Endothelial cell of umbilical vein (primary cell): ENCODE data around the gene DPH6. TPM values are rescaled to one million over a fixed set of nuclear protein-coding genes. Genes with fewer than 3 reads are reported as not detected.

ENCODE experiments used
- BruUV-seq: library from RNA; stranded (reverse); fragments of 400-500 nt; replicated peaks from 2 replicates; lab custom pipeline; 2021; lab: Mats Ljungman, UMichigan
- CTCF ChIA-PET: fragments of 300-600, 350-600 bp; sonication (Branson Sonifier 250); formaldehyde crosslinking; loops from one replicate; lab custom pipeline; 2021; ENCODE audit warnings: antibody characterized with exemption, inconsistent platforms; lab: Charles Lee
- POLR2A ChIA-PET: fragments of 300-600, 350-600 bp; sonication (Branson Sonifier 250); formaldehyde crosslinking; loops from one replicate; lab custom pipeline; 2021; ENCODE audit warnings: antibody characterized with exemption, inconsistent platforms; lab: Charles Lee
- DNase-seq: peaks from one replicate; pipeline ENCODE4 v3.0.0-alpha.2; 2011; ENCODE audit warnings: low read depth, low spot score
- FAIRE-seq: peaks from 2 replicates; lab custom pipeline; 2011; peaks lifted over from hg19 to GRCh38; lab: Jason Lieb, UNC
- H2AFZ ChIP-seq: 2 replicates; pipeline ENCODE4 v1.6.0; 2012; ENCODE audit warnings: low read depth, low read length, control low read depth, inconsistent platforms
- H3K27ac ChIP-seq: 2 replicates; pipeline ENCODE4 v1.5.1; 2011; ENCODE audit warnings: low read depth, mild to moderate bottlenecking, control low read depth, low read length, moderate library complexity; ENCODE audit not compliant: insufficient read depth
- H3K27me3 ChIP-seq, 2 experiments: 2 replicates each; pipeline versions ENCODE4 v1.6.0 to v1.6.1; 2011; ENCODE audit warnings: low read length in 2 of 2, mixed read lengths in 1 of 2; ENCODE audit not compliant: control insufficient read depth in 2 of 2, insufficient read depth in 2 of 2
- H3K36me3 ChIP-seq, 2 experiments: 2 replicates in 1 of 2; 3 replicates in 1 of 2; pipeline ENCODE4 v1.5.1; 2011; ENCODE audit warnings: low read length in 2 of 2, mild to moderate bottlenecking in 1 of 2, moderate library complexity in 1 of 2; ENCODE audit not compliant: control insufficient read depth in 2 of 2, insufficient read depth in 2 of 2; ENCODE audit errors: extremely low read depth in 1 of 2
- H3K4me1 ChIP-seq: 3 replicates; pipeline ENCODE4 v1.5.1; 2011; ENCODE audit warnings: mild to moderate bottlenecking, low read length; ENCODE audit not compliant: control insufficient read depth, insufficient read depth; ENCODE audit errors: extremely low read depth
- H3K4me2 ChIP-seq: 2 replicates; pipeline ENCODE4 v1.6.1; 2011; ENCODE audit warnings: low read length, control low read depth, mixed read lengths; ENCODE audit not compliant: insufficient read depth
- H3K4me3 ChIP-seq, 3 experiments: fragments of 200-600 bp in 1 of 3; sonication (generic), shearing (Covaris generic) in 1 of 3; replicated peaks in 1 of 3; 2 replicates each; pipeline ENCODE4 v1.5.1; 2011 to 2016; ENCODE audit warnings: control low read depth in 3 of 3, low read length in 3 of 3, mild to moderate bottlenecking in 2 of 3, inconsistent platforms in 1 of 3, low read depth in 1 of 3, moderate library complexity in 1 of 3; ENCODE audit not compliant: insufficient read depth in 1 of 3
- H3K79me2 ChIP-seq: 2 replicates; pipeline ENCODE4 v1.6.0; 2012; ENCODE audit warnings: low read length, inconsistent platforms; ENCODE audit not compliant: control insufficient read depth, insufficient read depth
- H3K9ac ChIP-seq: replicated peaks from 2 replicates; pipeline ENCODE3; 2011; ENCODE audit warnings: low read length, control low read depth; ENCODE audit not compliant: insufficient read depth; ENCODE audit errors: extremely low read depth
- H3K9me1 ChIP-seq: replicated peaks from 3 replicates; pipeline ENCODE4 v1.6.0; 2011; ENCODE audit warnings: mild to moderate bottlenecking, low read length; ENCODE audit not compliant: control insufficient read depth, insufficient read depth; ENCODE audit errors: extremely low read depth
- H3K9me3 ChIP-seq: replicated peaks from 2 replicates; pipeline ENCODE4 v1.5.1; 2012; ENCODE audit warnings: low read length, inconsistent platforms; ENCODE audit not compliant: control insufficient read depth, insufficient read depth
- H4K20me1 ChIP-seq: replicated peaks from 2 replicates; pipeline ENCODE3; 2011; ENCODE audit warnings: mild to moderate bottlenecking, low read length; ENCODE audit not compliant: control insufficient read depth, insufficient read depth; ENCODE audit errors: extremely low read depth
- CTCF ChIP-seq, 2 donors: IDR thresholded peaks; 1 replicate in 1 of 2; 2 replicates in 1 of 2; pipeline ENCODE4 v1.5.1; 2011; ENCODE audit warnings: low read length in 2 of 2, mild to moderate bottlenecking in 2 of 2, moderate library complexity in 2 of 2, control low read depth in 1 of 2, inconsistent platforms in 1 of 2, low read depth in 1 of 2; ENCODE audit not compliant: insufficient read depth in 1 of 2; ENCODE audit errors: extremely low read depth in 1 of 2
- EZH2 ChIP-seq: IDR thresholded peaks from 2 replicates; pipeline ENCODE4 v1.6.1; 2012; ENCODE audit warnings: borderline replicate concordance, low read depth, mild to moderate bottlenecking, moderate library complexity, low read length, inconsistent platforms; ENCODE audit not compliant: severe bottlenecking
- FOS ChIP-seq: IDR thresholded peaks from 2 replicates; pipeline ENCODE4 v1.6.1; 2011; ENCODE audit warnings: mild to moderate bottlenecking, low read length, moderate library complexity, borderline replicate concordance; ENCODE audit not compliant: insufficient read depth
- GATA2 ChIP-seq: IDR thresholded peaks from 2 replicates; pipeline ENCODE4 v1.7.0; 2011; ENCODE audit warnings: low read depth, mild to moderate bottlenecking, moderate library complexity, mixed read lengths, low read length; ENCODE audit not compliant: insufficient read length, insufficient read depth
- JUN ChIP-seq: IDR thresholded peaks from 2 replicates; pipeline ENCODE4 v1.6.1; 2011; ENCODE audit warnings: borderline replicate concordance, low read depth; ENCODE audit not compliant: insufficient read length, insufficient read depth
- MYC ChIP-seq: IDR thresholded peaks from one replicate; pipeline ENCODE4 v1.6.1; 2011; ENCODE audit warnings: mild to moderate bottlenecking, low read depth, low read length
- POLR2A ChIP-seq: IDR thresholded peaks from 2 replicates; pipeline ENCODE4 v1.6.1; 2012; ENCODE audit warnings: low read depth, mild to moderate bottlenecking, control low read depth, low read length
- POLR2AphosphoS5 ChIP-seq: IDR thresholded peaks from 2 replicates; pipeline ENCODE4 v1.6.1; 2012; ENCODE audit warnings: low read depth, mild to moderate bottlenecking, control low read depth, low read length, moderate library complexity; ENCODE audit not compliant: insufficient read depth
- dilution Hi-C: fragments of 300-500 bp; cut with MboI; formaldehyde crosslinking; loops from one replicate; pipeline ENCODE4 v1.15.0; 2019; ENCODE audit warnings: low sequenced_read_pairs; ENCODE audit not compliant: extremely low pct_ligation_motif_present
- intact Hi-C: fragments of 100-400 bp; cut with micrococcal nuclease; formaldehyde crosslinking; loops from one replicate; pipeline ENCODE4 v1.10.0; 2022
- polyA plus RNA-seq, 4 experiments: library from polyadenylated mRNA; depleted of rRNA in 3 of 4; stranded (reverse) in 3 of 4; unstranded in 1 of 4; fragments of >200 nt; gene quantifications; 2 replicates each; pipeline versions ENCODE4 v1.2.1 to v1.2.3, GENCODE V29; 2011 to 2012; ENCODE audit warnings: missing spikeins in 1 of 4
- total RNA-seq: library from RNA; stranded (reverse); gene quantifications from 2 replicates; pipeline ENCODE4 v1.2.3, GENCODE V29; 2021
- TF ChIP-seq, protein P1 (sequence below): IDR thresholded peaks from 2 replicates; pipeline ENCODE4 v1.6.1; 2011; ENCODE audit not compliant: insufficient read depth, insufficient read length

DPH6 gene
- total and polyA plus RNA-seq, 2 donors (not counting 3 experiments of a cell fraction or from before 2014, with no cell fraction given): 4.6 to 10.1 TPM

DNA sequence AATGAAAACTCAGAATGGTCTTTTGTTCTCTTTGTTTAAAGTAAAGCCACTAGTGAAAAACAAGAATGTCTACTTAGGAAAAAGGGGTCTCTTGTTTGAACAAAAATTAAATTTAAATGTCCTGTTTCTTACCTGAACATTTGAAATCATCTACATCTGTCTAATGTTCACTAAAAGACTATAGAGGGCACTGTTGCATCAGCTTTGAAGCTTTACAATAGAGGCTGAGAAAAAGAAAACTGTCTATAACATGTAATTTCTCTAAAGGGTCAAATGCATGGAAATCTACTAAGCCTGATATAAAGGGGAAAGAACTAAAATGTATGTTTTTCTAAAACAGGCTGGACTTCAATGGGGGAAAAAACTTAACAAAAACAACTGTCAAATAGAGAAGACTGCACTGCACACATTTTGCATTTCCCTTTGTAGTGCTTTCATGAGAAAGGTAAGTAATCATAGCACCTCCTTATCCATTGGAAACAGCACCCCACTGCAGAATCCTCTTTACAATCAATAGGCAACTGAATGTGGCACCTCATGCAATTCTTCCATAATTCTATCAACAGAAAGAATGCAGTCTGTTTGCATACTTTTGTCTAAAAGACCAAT is 26.3 kb downstream of the DPH6 start:
- Histone ChIP-seq H3K9me3 (no peaks in the 10 kb centered on the region), H3K4me2 (no peak overlapping the region), H3K9me1 (no peaks in the 10 kb centered on the region), H4K20me1 (no peaks in the 10 kb centered on the region), H2AFZ (no peak overlapping the region), H3K4me1 (peaks cover 18% of the 10 kb centered on the region), H3K36me3 (no peaks in the 10 kb centered on the region), H3K27me3 (no peaks in the 10 kb centered on the region), H3K79me2 (no peaks in the 10 kb centered on the region), H3K9ac (no peak overlapping the region), H3K4me3 (no peak overlapping the region), H3K27ac (no peak overlapping the region)
- ChIA-PET CTCF (interaction anchor here (0.7 to 5.0 kb wide), 20 partner anchors 22 to 1614 kb away, joined by 3 to 37 read pairs (median 4); no protein-coding TSS in a partner anchor), POLR2A (no interaction called here)
- DNase-seq: peak; percentile 77
- dilution Hi-C loops: no loop called here
- TF ChIP-seq CTCF (IDR thresholded peaks at IDR 0.05; ENCODE audit: extremely low read depth in 1 of 2, insufficient read depth in 1 of 2, low read depth in 1 of 2, low read length in 2 of 2) (peak; percentile 38 to 39), EZH2 (no peak)
- BruUV-seq: no TSS peak
- FAIRE-seq: no peak
- intact Hi-C loops: loop anchor here (1.0 to 5.0 kb wide), 8 partner anchors 231 to 1614 kb away; no protein-coding TSS in a partner anchor

GRCh38 chr15:35519052-35519451 is 26.9 kb downstream of the DPH6 start:
- intact Hi-C loops: loop anchor here (1.0 to 5.0 kb wide), 8 partner anchors 232 to 1614 kb away; no protein-coding TSS in a partner anchor
- DNase-seq (no peak), FAIRE-seq (no peak)
- Histone ChIP-seq H3K4me2 (no peak overlapping the region), H3K9me1 (no peaks in the 10 kb centered on the region), H3K4me3 (no peak overlapping the region), H3K9ac (no peak overlapping the region), H3K36me3 (no peaks in the 10 kb centered on the region), H3K4me1 (peaks cover 23% of the 10 kb centered on the region), H3K27me3 (no peaks in the 10 kb centered on the region), H3K9me3 (no peaks in the 10 kb centered on the region), H3K27ac (no peak overlapping the region), H2AFZ (no peak overlapping the region), H4K20me1 (no peaks in the 10 kb centered on the region), H3K79me2 (no peaks in the 10 kb centered on the region)
- dilution Hi-C loops: no loop called here
- TF ChIP-seq MYC (no peak), POLR2AphosphoS5 (no peak), POLR2A (no peak), FOS (no peak), EZH2 (no peak), JUN (no peak), CTCF (IDR thresholded peaks at IDR 0.05; ENCODE audit: extremely low read depth in 1 of 2, insufficient read depth in 1 of 2, low read depth in 1 of 2, low read length in 2 of 2) (no peak), GATA2 (no peak)
- TF ChIP-seq, protein P1, sequence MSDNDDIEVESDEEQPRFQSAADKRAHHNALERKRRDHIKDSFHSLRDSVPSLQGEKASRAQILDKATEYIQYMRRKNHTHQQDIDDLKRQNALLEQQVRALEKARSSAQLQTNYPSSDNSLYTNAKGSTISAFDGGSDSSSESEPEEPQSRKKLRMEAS: no peak
- CTCF ChIA-PET: interaction anchor here (0.8 to 5.0 kb wide), 18 partner anchors 12 to 1613 kb away, joined by 3 to 37 read pairs (median 4); no protein-coding TSS in a partner anchor
- POLR2A ChIA-PET: no interaction called here
- no TSS peak for BruUV-seq
